Activated CD4-positive, alpha-beta T cell treated with anti-CD3 and anti-CD28 coated beads, Interleukin-10, Interleukin-2, amounts not matched to agents 100 ng/mL and 50 ng/mL, durations not matched to agents 16 hours and 8 hours (primary cell): ENCODE results near the gene POU3F4.
A peak's percentile ranks its signal among the peaks of the same experiment; 100 is the strongest.

Source experiments
- DNase-seq: peaks from one replicate; pipeline ENCODE4 v3.0.0-alpha.2; 2020

The POU3F4 gene

GRCh38 chrX:83508006-83508405 lies at the start of gene POU3F4:
Gene POU3F4 (plus strand): TSS chrX:83508290. CDS start chrX:83508325, 35 bp downstream.
- no peak for DNase-seq

DNA sequence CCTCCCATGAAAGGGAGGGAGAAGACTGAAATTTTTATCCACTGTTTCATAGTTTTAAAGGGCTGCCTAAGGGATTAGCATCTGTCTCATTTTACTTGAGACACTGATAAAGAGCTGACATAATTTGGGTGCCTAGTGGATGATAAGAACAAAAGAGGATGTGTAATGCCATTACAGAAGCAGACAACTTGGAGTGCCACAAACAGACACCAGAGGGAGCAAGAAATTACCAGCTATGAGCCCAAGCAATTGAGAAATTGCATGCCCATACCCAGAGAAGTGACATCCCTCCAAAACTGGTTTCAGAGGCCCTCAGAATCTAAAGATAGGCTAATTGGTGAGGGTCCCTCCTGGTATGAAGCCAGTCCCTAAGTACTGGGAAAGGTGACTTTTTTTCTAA lies 38.5 kb upstream of the POU3F4 start:
- DNase-seq = peak; percentile 42

DNA sequence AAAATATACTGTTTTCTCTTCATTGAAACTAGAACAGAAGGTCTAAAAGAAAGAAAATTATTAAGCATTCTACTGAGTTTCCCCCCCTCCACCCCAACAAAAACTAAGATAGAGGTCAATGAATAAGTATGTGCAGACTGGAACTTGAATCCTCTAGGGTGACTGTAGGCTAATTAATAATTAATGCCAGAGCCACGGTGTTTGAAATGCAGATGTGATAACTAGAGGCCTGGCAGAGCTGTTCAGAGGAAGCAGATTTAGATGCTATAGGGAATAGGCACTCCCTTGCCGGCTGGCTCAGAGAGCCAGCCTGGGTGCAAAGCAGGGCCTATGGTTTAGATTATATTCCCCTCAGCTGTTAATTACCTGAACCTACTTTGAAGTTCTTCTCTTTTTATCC lies 12.2 kb upstream of the POU3F4 start:
- no peak for DNase-seq

- no peak for DNase-seq
Measured at GRCh38 chrX:83501003-83501402, 7.1 kb upstream of the POU3F4 start.

GRCh38 chrX:83501530-83501929 lies 6.6 kb upstream of the POU3F4 start:
- DNase-seq = no peak

DNA sequence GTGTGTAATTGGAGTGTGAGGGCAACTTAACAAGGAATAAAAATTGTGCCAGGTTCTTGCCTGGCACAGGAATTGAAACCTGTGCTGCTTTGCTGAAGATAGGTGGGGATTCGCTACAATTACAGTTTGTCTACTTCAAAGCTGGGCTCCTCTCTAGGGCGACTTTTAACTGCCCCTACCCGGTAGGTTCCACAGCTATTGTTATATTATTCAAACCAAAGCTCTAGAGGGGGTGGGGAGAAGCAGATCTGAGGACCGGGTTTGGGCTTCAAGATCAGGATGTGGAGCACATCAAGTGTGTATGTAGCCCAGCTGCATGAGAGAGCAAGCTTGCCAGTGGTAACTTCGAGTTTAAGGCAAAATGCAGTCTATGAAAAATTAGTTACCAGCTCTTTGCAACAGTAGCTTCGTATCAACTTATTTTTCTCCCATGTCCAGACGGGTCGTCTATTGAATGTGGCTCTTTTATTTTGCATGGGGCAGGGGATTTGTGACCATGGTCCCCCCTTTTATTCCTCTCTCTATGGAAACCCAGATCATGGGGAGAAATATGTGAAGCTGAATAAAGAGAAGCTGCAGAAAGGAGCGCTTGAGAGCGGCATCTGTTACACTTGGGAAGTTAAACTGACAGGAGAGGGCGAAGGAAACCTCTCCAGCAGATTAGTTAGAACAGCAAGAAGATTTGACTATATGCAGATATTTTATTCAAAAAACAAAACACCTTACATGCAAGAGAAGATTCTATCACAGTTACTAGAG lies 3.2 kb upstream of the POU3F4 start:
- DNase-seq = no peak

- DNase-seq = no peak
Measured at GRCh38 chrX:83508526-83509253, 600 bp downstream of the POU3F4 start.

DNA sequence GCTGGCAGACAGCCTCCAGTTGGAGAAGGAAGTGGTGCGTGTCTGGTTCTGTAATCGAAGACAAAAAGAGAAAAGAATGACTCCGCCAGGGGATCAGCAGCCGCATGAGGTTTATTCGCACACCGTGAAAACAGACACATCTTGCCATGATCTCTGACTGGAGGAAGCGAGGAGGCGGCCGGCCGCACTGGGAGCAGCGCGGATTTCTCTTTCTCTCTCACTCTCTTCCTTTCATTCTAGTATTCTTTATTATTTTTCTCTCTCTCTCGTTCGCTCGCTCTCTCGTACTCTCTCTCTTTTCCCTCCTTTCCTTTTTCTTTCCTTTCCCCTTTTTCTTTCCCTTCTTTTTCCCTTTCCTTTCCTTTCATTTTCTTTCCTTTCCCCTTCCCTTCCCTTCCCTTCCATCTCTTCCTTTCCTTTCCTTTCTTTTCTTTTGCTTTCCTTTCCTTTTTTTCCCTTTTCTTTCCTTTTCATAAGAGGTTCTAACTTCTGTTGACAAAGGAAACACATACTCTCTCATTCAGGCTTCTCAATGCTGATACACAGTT lies 1.2 kb downstream of the POU3F4 start:
- no peak for DNase-seq

GRCh38 chrX:83510510-83511062 lies 2.5 kb downstream of the POU3F4 start:
- DNase-seq = no peak

DNA sequence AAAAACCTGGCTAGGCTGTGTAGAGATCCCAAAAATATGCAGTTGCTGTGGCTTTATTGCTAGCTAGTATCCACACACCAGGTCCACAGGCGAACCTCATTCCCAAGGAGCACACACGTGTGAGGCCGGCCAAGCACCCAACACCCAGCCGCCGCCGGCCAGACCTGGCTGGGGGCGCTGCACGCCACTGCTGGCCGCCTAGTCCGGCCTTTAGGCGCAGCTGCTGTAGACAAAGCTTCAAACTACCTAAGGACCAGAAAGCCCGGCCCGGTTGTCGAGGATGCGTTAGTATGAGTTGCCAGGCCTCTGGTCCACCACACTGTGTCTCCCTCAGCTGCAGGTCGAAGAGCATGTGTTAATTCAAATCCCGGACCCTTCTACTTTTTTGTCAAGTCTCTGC lies 3.1 kb downstream of the POU3F4 start:
- no peak for DNase-seq

DNA sequence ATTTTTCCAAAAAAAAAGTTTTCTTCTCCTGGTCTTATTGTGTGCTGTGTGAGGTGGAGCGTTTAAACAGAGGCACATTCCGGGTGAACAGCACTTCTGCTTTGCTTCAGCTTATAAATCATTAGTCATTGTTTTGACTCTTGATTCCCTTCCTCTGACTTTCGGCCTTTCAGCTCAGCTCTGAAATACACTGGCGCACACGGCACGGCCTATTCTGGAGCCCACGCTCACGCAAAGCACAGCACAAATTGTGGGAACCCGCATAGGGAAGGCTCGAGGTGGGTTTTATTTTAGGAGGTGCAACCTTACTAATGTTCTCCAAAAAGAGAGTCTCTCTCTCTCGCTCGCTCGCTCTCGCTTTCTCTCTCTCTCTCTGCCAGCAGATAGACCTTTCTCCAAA lies 4.0 kb downstream of the POU3F4 start:
- DNase-seq = no peak

DNA sequence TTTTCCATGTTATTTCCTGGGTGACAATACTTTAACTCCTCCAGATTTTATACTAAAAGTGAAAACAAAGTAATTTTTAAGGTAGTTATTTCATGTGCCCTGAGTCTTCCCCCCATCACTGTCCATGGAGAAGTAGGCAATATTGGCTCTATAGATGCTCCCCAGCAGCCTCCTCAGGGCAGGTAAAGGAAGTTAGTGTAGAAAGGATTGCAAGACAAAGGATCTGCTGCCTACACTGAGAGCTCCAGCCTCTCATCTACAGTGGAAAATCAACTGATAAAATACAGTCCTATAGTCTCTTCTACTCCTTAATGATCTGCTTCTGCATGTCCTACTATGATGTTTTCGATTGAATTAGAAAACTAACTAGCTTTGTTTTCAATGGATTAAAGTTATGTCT lies 8.5 kb downstream of the POU3F4 start:
- no peak for DNase-seq

DNA sequence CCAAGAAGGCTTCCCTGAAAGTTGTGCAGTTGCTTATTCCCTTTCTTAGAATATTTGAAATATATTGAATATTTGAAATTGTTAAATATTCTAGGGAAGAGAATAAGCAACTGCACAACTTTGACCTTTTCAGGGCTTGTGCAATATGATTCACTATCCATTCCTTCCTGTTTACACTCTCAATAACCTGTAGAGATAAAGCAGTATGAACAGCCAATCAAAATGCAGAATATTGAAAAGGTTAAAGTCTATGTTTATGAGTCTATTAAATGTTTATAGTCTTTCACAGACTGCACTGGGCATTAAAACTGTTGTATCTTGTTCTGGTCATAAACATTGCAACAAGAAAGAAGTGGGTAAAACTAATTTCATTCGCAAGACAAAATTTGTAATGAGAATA lies 13.8 kb downstream of the POU3F4 start:
- DNase-seq = no peak

- no peak for DNase-seq
Measured at GRCh38 chrX:83529950-83530349, 21.9 kb downstream of the POU3F4 start.

DNA sequence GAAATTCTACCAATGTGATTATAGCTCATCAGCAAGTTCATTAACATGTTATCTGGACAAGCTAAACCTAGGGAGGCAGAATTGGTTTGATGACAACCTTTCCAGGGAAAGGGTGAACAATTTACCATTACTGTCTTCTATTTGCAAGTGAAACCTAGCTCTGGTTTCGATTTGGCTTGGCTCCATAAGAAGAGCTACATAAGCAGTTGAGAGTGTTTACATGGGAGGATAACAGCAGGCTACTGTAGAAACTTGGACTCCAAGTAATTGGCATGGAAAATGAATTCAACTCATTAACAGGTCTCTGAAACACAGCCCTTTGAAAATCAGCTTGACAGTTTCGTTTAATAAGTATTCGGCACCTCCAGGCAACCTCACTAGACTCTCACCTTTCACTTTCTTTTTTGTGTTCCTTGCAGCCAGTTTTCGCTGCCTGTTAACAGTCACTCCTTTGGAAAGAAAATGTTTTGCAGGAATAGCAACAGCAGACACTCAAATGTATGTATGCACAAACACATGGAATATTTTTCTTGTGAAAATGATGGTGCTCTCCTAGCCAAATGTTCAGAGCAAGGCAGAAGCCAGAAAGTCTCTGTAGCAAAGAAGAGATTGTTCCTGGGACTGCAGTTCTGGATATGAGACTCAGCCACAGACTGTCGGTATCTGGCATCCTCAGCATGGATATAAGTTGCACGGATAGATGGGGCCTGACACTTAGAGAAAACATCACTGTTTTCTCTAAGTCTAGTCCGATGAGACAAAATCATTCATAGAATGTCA lies 27.5 kb downstream of the POU3F4 start:
- DNase-seq = no peak
